Measurements from ENCODE around the gene C15orf62.

GRCh38 chr15:40739854-40740253 is 29.9 kb upstream of the C15orf62 start:
- TF ChIP-seq, protein P1, sequence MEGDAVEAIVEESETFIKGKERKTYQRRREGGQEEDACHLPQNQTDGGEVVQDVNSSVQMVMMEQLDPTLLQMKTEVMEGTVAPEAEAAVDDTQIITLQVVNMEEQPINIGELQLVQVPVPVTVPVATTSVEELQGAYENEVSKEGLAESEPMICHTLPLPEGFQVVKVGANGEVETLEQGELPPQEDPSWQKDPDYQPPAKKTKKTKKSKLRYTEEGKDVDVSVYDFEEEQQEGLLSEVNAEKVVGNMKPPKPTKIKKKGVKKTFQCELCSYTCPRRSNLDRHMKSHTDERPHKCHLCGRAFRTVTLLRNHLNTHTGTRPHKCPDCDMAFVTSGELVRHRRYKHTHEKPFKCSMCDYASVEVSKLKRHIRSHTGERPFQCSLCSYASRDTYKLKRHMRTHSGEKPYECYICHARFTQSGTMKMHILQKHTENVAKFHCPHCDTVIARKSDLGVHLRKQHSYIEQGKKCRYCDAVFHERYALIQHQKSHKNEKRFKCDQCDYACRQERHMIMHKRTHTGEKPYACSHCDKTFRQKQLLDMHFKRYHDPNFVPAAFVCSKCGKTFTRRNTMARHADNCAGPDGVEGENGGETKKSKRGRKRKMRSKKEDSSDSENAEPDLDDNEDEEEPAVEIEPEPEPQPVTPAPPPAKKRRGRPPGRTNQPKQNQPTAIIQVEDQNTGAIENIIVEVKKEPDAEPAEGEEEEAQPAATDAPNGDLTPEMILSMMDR (conservative IDR thresholded peaks at IDR 0.05 in 1 of 2, IDR thresholded peaks at IDR 0.05 in 1 of 2; ENCODE audit: low read depth in 1 of 2, low read length in 2 of 2), result no peak
- no peak for TF ChIP-seq EZH2 (IDR thresholded peaks at IDR 0.05; ENCODE audit: low read length, missing control alignments)

All from fibroblast of lung (primary cell).